A549 (cell line): ENCODE data around the gene ANO6. TPM values are rescaled to one million over a fixed set of nuclear protein-coding genes. Genes with fewer than 3 reads are reported as not detected.

ENCODE experiments used
- ATAC-seq, 2 experiments: fragments of 200-7000 bp in 1 of 2; fragments of >200 bp in 1 of 2; cut with Nextera tagmentation in 1 of 2; cut with Tn5 transposase in 1 of 2; 3 replicates each; pipeline versions ENCODE4 v1.8.0 to v1.9.1; 2018 to 2020; ENCODE audit warnings: mild to moderate bottlenecking in 1 of 2, moderate library complexity in 1 of 2
- CTCF ChIA-PET: fragments of 300-600 bp; sonication (Branson Sonifier 250); formaldehyde crosslinking; extraction: SDS; loops from one replicate; lab custom pipeline; 2021; ENCODE audit warnings: antibody characterized with exemption, inconsistent platforms; lab: Yijun Ruan, JAX
- POLR2A ChIA-PET: fragments of 350-600 bp; formaldehyde crosslinking; extraction: SDS; loops from one replicate; lab custom pipeline; 2021; ENCODE audit warnings: antibody characterized with exemption, inconsistent platforms; lab: Yijun Ruan, JAX
- DNase-seq, 2 experiments: peaks; one replicate each; pipeline versions ENCODE4 v3.0.0 to v3.0.0-alpha.2; 2011 to 2016; ENCODE audit warnings: low read depth in 1 of 2, low spot score in 1 of 2
- FAIRE-seq: peaks from 2 replicates; lab custom pipeline; 2011; peaks lifted over from hg19 to GRCh38; lab: Jason Lieb, UNC
- H3K27ac ChIP-seq, 2 experiments: fragments of >200 bp; sonication (Bioruptor Twin); formaldehyde crosslinking; 3 replicates each; pipeline ENCODE4 v1.5.1; 2016 to 2017
- H3K4me1 ChIP-seq: fragments of >200 bp; sonication (Bioruptor Twin); formaldehyde crosslinking; 3 replicates; pipeline ENCODE4 v1.6.1; 2016
- H3K4me2 ChIP-seq: fragments of >200 bp; sonication (Bioruptor Twin); formaldehyde crosslinking; 3 replicates; pipeline ENCODE4 v1.6.1; 2016
- H3K4me3 ChIP-seq: fragments of >200 bp; sonication (Bioruptor Twin); formaldehyde crosslinking; 3 replicates; pipeline ENCODE4 v1.5.1; 2016
- H3K9me3 ChIP-seq: fragments of >200 bp; sonication (Bioruptor Twin); formaldehyde crosslinking; 3 replicates; pipeline ENCODE4 v1.6.1; 2016
- BHLHE40 ChIP-seq: IDR thresholded peaks from 2 replicates; pipeline ENCODE4 v1.6.1; 2012; ENCODE audit warnings: low read depth, low read length, inconsistent platforms
- CBX8 ChIP-seq: fragments of 200-600 bp; sonication (generic); IDR thresholded peaks from 2 replicates; pipeline ENCODE4 v1.6.1; 2016
- CHD4 ChIP-seq: fragments of 200-600 bp; sonication (generic); IDR thresholded peaks from 2 replicates; pipeline ENCODE4 v1.6.1; 2016; ENCODE audit warnings: antibody characterized with exemption, mild to moderate bottlenecking, borderline replicate concordance
- CTCF ChIP-seq: fragments of >200 bp; sonication (Bioruptor Twin); formaldehyde crosslinking; IDR thresholded peaks from 3 replicates; pipeline ENCODE4 v1.5.1; 2016
- EHF ChIP-seq: fragments of 250-450 bp; sonication (Bioruptor Pico); IDR thresholded peaks from 2 replicates; pipeline ENCODE4 v1.5.0; 2020; ENCODE audit warnings: mild to moderate bottlenecking
- EHMT2 ChIP-seq: fragments of 200-600 bp; sonication (generic); IDR thresholded peaks from 2 replicates; pipeline ENCODE4 v1.6.1; 2016; ENCODE audit warnings: antibody characterized with exemption, low read depth, mild to moderate bottlenecking, moderate library complexity
- ELK1 ChIP-seq: fragments of 150-350 bp; IDR thresholded peaks from 2 replicates; pipeline ENCODE4 v1.6.1; 2014; ENCODE audit warnings: low read depth, mild to moderate bottlenecking, low read length
- GATA3 ChIP-seq: IDR thresholded peaks from 2 replicates; pipeline ENCODE4 v1.6.1; 2012; ENCODE audit warnings: borderline replicate concordance
- HES2 ChIP-seq: fragments of >200 bp; sonication (Bioruptor Twin); formaldehyde crosslinking; IDR thresholded peaks from 2 replicates; pipeline ENCODE4 v1.6.1; 2016
- JUN ChIP-seq, 2 experiments: fragments of >200 bp; sonication (Bioruptor Twin); formaldehyde crosslinking; IDR thresholded peaks; 2 replicates in 1 of 2; 3 replicates in 1 of 2; pipeline ENCODE4 v1.6.1; 2016 to 2017
- MAFK ChIP-seq: fragments of 450-650 bp; IDR thresholded peaks from 2 replicates; pipeline ENCODE4 v1.6.1; 2014; ENCODE audit not compliant: partially characterized antibody
- NFE2L2 ChIP-seq: fragments of 150-350 bp; conservative IDR thresholded peaks from 2 replicates; pipeline ENCODE4 v1.6.1; 2014; ENCODE audit warnings: low read length
- NR3C1 ChIP-seq: fragments of >200 bp; sonication (Bioruptor Twin); formaldehyde crosslinking; IDR thresholded peaks from 3 replicates; pipeline ENCODE4 v1.6.1; 2017
- PHF8 ChIP-seq: fragments of 200-600 bp; sonication (generic); IDR thresholded peaks from 2 replicates; pipeline ENCODE4 v1.6.1; 2016; ENCODE audit warnings: low read depth, mild to moderate bottlenecking, antibody characterized with exemption, moderate library complexity, borderline replicate concordance
- POLR2A ChIP-seq: IDR thresholded peaks from 2 replicates; pipeline ENCODE4 v1.6.1; 2012; ENCODE audit warnings: mild to moderate bottlenecking, low read length
- POLR2AphosphoS2 ChIP-seq: conservative IDR thresholded peaks from 2 replicates; pipeline ENCODE4 v1.6.1; 2012; ENCODE audit warnings: low read length, improper control_type of control experiment, inconsistent platforms
- RAD21 ChIP-seq, 2 experiments: fragments of >200 bp in 1 of 2; sonication (Bioruptor Twin) in 1 of 2; formaldehyde crosslinking in 1 of 2; IDR thresholded peaks in 1 of 2; conservative IDR thresholded peaks in 1 of 2; 2 replicates in 1 of 2; 3 replicates in 1 of 2; pipeline ENCODE4 v1.6.1; 2012 to 2018; ENCODE audit warnings: inconsistent platforms in 1 of 2
- RARB ChIP-seq: fragments of 250-450 bp; sonication (Bioruptor Pico); IDR thresholded peaks from 2 replicates; pipeline ENCODE4 v1.8.0; 2021; ENCODE audit warnings: mild to moderate bottlenecking, moderate library complexity
- REST ChIP-seq: fragments of 200-600 bp; sonication (generic); IDR thresholded peaks from 2 replicates; pipeline ENCODE4 v1.6.1; 2016; ENCODE audit warnings: antibody characterized with exemption, mild to moderate bottlenecking, moderate library complexity
- RFX5 ChIP-seq: fragments of 450-650 bp; IDR thresholded peaks from 2 replicates; pipeline ENCODE4 v1.7.1; 2014; ENCODE audit warnings: antibody characterized with exemption, mild to moderate bottlenecking, moderate library complexity
- ZFP36 ChIP-seq: fragments of 450-650 bp; IDR thresholded peaks from 2 replicates; pipeline ENCODE4 v1.6.1; 2014; ENCODE audit warnings: borderline replicate concordance; ENCODE audit not compliant: partially characterized antibody
- ZSCAN20 ChIP-seq: fragments of 250-450 bp; sonication (Bioruptor Pico); IDR thresholded peaks from 2 replicates; pipeline ENCODE4 v1.8.0; 2022; ENCODE audit warnings: mild to moderate bottlenecking, moderate library complexity
- WGBS: methylation state at CpG from one replicate; pipeline ENCODE4 v1.1.6; 2017; ENCODE audit errors: missing lambda C conversion rate; 5-methylcytosine and 5-hydroxymethylcytosine counted together
- polyA plus RNA-seq, 4 experiments: library from polyadenylated mRNA; depleted of rRNA in 3 of 4; stranded (reverse); fragments of >200 nt; fragmentation: RNase III in 1 of 4; extraction: RNeasy Plus Mini Kit Qiagen cat#74134 plus additional on column Dnase treatment in 1 of 4; gene quantifications; 2 replicates in 3 of 4; 3 replicates in 1 of 4; pipeline ENCODE4 v1.2.3, GENCODE V29; 2011 to 2017

Gene ANO6
- polyA plus RNA-seq, 2 of the 4 experiments (the other 2 are of a cell fraction): 41.7 to 80.0 TPM

- POLR2A ChIA-PET: no interaction called here
Measured at GRCh38 chr12:45351921-45352670, 136.2 kb downstream of the ANO6 start.

GRCh38 chr12:45353944-45354343 is 138.0 kb downstream of the ANO6 start:
- Histone ChIP-seq H3K4me2 (peak overlapping the region; percentile 43), H3K4me3 (no peak overlapping the region), H3K4me1 (peaks cover 49% of the 10 kb centered on the region), H3K27ac (peak overlapping the region; percentile 0 to 61; a peak in 3 of 6 replicates), H3K9me3 (no peaks in the 10 kb centered on the region)
- no peak for FAIRE-seq
- DNase-seq: no peak
- 57% methylated on average over 2 of the region's 2 CpGs for WGBS
- CTCF ChIA-PET: interaction anchor here (1.3 kb wide), 1 partner anchor 18 kb away, joined by 4 read pairs; no protein-coding TSS in a partner anchor
- 0 out of 6 replicates have a peak, but pooled peaks of 1 of the 2 experiments have one; percentile 22 for ATAC-seq
- POLR2A ChIA-PET: no interaction called here
- TF ChIP-seq ZFP36 (no peak), RARB (no peak), CBX8 (no peak), RAD21 (conservative IDR thresholded peaks at IDR 0.05 in 1 of 2, IDR thresholded peaks at IDR 0.05 in 1 of 2) (no peak), CTCF (no peak), HES2 (no peak), REST (no peak), PHF8 (no peak), ZSCAN20 (CRISPR knock-in tag) (no peak), MAFK (no peak), POLR2A (no peak), CHD4 (no peak), EHF (CRISPR knock-in tag) (no peak)

More at GRCh38 chr12:45351921-45352670, 136.2 kb downstream of the ANO6 start:
- FAIRE-seq: no peak
- no peaks in the 10 kb centered on the region for H3K9me3 ChIP-seq
- no peak overlapping the region for H3K27ac ChIP-seq
- no peak overlapping the region for H3K4me3 ChIP-seq
- CTCF ChIA-PET: interaction anchor here (0.7 to 0.9 kb wide), 2 partner anchors 12 to 225 kb away, joined by 3 read pairs; no protein-coding TSS in a partner anchor
- 92% methylated on average over 10 of the region's 10 CpGs for WGBS
- TF ChIP-seq JUN (IDR thresholded peaks at IDR 0.05) (no peak), PHF8 (no peak), REST (no peak), BHLHE40 (no peak), GATA3 (no peak), NFE2L2 (no peak), POLR2AphosphoS2 (no peak), EHMT2 (no peak), NR3C1 (no peak), POLR2A (no peak), RFX5 (no peak), CHD4 (no peak), ELK1 (no peak)
- ATAC-seq: no peak
- peaks cover 39% of the 10 kb centered on the region for H3K4me1 ChIP-seq
- DNase-seq: no peak
- H3K4me2 ChIP-seq: no peak overlapping the region
